Stimulated activated CD8-positive, alpha-beta memory T cell treated with anti-CD3 and anti-CD28 coated beads, Interleukin-4, amount 100 ng/mL, for 24 hours (primary cell): Measurements from ENCODE around the gene PLXND1.
"Not testable (repeated sequence)": the region's sequence is repeated elsewhere in the genome, so short reads cannot be mapped to it uniquely, and the experiment has no call there.

Experiments
- DNase-seq: peaks from one replicate; pipeline ENCODE4 v3.0.0-alpha.2; 2020; ENCODE audit warnings: low read depth

The PLXND1 gene

DNA sequence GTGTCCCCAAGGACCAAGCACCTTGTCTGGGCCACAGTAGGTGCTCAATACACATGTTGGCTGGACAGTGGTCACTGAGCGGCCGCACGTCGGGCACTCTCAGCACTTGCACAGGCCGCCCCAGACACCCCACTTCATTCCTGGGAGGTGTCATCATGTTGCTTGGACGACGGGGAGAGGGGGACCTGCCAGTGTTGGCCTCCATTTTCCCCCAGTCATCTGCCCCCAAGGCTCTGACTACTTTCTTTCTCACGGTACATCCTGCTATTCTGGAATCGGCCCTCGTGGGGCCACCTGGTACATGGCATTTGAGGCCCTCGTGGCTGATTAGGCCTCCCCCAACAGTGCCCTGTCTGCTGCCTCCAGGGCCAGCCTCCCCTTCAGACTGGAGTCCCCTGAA lies 79.2 kb downstream of the PLXND1 start:
- DNase-seq: no peak

DNA sequence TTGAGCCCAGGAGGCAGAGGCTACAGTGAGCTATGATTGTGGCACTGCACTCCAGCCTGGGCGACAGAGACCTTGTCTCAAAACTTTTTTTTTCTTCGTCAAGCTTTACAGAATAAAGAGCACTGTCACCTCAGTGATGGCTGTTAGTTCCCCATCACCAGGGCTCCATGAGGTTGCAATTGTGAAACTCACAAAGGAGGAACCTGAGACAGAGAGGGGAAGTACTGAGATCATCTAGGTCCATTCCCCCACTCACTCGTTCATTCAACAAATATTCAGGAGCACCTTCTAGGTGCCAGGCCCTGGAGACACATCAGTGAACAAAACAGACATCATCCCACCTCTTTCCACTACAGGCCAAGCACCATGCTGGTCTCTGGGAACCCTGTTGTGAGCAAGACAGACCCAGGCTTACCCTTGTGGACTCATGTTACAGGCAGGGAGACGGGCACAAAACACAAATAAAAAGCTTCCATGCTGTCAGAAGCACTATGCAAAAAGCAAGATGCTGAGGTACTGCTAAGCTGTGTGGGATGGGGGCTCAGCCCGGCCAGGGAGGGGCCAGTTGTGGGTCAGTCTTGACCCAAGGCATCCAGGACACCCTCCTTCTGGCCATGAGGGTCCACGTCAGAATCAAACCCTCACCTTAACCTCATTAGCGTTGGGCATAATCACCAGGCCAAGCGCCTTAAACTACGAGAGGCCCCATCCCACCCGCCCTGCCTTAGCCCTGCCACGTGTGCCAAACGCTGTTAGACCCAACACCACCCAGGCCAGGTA lies 80.2 kb downstream of the PLXND1 start:
- DNase-seq: no peak

DNA sequence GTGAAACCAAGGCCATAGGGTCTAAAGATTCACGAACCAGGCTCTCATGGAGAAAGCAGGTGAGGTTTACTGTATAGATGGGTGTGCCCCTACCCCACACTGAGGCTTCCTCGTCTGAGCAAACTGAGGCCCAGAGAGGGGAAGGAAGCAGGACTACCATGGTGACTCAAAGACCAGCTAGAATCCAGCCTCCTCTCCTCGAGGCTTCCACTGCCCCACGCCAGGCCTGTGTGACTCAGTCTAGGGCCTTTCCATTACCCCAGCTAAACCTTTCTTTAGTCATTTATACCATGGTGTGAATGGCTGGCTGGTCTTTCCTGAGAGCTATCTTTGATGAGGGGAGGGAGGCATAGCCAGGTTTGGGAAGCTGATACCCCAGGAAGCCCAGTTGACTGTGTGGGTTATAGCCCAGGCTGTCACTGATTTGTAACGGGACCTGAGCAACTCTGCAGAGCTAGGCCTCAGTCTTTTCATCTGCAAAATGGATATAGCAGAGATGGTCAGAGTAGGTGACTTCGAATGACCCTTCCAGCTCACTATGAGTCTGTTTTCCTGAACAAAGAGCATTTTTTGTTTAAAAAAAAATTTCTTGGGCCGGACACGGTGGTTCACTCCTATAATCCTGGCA lies 81.0 kb downstream of the PLXND1 start:
- DNase-seq: no peak

DNA sequence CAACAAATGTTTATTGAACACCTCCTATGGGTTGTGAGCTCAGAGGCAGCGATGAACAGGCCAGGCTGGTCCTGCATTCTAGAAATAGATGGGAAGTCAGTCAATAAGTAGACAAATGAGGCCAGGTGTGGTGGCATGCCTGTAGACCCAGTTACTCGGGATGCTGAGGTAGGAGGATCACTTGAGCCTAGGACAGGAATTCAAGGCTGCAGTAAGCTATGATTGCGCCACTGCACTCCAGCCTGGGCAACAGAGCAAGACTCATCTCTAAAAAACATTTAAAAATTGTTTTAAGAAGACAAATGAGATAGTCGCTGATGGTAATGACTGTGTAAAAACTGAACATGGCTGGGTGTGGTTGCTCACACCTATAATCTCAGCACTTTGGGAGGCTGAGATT lies 82.4 kb downstream of the PLXND1 start:
- DNase-seq: no peak

DNA sequence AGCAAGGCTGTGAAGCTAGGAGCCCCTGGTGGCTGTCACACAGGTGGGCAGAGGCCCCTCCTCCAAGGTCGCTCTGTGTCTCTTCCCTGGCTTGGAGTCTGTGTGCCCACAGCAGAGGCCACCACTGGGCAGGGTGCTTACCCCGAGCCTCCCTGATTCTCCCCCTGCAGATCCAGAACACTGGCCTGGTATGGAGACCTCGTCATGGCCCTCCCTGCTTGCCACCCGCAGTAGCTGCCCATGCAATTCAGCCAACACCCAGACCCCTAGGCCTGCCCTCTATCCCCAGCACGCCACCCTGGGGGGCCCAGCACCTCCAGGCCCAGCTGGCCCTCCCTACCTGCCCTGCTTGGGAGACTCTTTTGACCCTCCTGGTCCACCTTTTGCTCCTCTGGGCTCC lies 83.5 kb downstream of the PLXND1 start:
- no peak for DNase-seq

DNA sequence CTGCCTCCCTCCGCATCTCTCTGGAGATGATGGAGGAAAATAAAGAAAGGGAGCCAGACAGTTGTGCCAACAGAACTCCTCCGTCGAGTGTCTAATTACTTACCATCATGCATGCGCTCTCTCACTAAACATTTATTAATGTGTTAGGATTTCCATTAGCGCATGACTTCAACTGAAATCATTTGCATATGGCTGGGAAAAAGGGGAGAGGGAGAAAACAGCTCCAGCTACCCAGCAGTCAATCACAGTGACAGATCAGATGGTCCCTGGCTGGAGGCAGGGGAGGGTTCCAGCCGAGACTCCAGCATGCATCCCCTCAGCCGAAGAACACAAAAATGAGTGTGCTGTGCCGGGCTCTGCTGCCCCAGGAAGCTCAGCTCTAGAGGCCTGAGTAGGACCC lies 84.9 kb downstream of the PLXND1 start:
- no peak for DNase-seq

DNA sequence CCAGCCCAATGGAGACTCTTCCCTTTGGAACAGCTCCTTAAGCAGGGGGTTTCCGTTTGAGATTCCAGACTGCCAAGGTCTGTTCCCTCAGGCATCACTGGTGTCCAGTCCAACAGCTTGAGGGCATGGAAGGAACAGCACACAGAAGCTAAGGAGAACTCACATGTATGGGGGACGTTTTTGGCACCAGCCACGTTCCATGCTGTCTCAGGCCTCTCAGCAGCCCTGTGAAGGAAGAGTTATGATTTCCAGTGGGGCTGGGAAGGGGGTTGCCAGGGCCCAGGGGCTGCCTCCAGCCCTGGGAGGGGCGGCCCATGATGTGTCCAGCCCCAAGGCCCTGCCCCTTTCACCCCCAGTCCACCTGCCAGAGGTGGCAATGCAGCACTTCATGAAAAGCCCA lies 85.5 kb downstream of the PLXND1 start:
- DNase-seq: no peak

DNA sequence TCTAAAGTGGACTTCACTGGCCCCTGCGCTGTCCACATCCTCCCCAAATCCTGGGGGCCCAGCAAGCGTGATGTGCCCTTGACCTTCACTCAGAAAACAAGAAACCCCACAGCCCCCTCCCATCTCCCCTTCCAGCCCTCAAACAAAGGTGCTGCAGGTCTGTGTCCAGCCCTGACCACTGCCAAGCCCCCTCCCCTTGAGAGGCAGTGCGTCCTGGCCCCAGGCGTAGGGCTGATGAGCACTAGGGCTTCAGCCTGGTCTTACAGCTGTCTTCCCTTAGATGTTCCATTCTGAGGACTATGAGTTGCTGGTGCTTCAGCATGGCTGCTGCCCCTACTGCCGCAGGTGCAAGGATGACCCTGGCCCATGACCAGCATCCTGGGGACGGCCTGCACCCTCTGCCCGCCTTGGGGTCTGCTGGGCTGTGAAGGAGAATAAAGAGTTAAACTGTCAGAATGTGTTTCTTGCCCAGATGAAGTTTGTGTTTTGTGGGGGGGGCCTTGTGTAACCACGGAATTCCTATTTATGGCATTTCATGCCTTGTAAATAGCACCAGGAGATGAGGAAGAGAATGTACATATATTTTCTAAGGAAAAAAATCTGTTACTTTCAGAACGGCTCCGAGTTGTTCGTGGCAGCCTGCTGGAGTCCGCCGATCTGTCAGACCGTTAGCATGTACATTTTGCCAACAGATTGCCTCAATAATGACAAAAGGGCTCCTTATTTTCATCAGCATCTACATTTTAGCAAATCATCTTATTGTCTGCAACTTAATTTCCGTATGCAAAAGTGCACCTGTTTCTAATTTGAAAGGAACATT lies 86.4 kb downstream of the PLXND1 start:
- DNase-seq: no peak

DNA sequence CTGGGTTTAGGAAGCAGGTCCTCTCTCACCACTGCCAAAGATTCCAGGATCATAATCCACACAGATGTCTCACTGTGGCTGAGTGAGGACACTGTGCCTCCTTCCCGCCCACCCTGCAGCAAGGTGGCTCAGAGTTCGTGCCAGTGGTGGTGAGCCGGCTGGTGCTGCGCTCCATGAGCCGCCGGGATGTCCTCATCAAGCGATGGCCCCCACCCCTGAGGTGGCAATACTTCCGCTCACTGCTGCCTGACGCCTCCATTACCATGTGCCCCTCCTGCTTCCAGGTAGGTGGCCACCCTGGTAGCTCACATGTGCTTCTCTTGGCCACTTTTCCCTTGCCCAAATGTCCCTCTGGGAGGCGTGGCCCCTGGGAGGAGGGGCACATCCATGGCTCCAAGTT lies 87.0 kb downstream of the PLXND1 start:
- no peak for DNase-seq

DNA sequence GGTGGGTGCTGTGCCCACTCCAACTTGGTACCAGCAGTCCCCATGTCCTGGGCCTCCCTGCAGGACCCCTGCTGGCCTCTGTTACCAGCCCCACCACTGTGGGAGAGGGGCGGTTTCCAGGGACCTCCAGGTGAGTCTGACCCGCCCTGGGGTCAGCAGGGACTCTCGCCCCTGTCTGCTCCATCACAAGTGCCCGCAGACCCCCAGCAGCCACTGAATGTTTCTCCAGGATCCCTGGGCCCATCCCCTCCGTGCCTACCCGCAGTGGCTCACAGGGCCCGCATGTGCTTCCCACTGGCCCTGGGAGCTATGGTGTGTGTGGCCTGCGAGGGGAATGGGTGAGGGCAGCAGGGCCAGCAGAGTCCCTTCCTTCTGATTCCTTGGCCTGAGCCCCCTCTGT lies 87.9 kb downstream of the PLXND1 start:
- no peak for DNase-seq

DNA sequence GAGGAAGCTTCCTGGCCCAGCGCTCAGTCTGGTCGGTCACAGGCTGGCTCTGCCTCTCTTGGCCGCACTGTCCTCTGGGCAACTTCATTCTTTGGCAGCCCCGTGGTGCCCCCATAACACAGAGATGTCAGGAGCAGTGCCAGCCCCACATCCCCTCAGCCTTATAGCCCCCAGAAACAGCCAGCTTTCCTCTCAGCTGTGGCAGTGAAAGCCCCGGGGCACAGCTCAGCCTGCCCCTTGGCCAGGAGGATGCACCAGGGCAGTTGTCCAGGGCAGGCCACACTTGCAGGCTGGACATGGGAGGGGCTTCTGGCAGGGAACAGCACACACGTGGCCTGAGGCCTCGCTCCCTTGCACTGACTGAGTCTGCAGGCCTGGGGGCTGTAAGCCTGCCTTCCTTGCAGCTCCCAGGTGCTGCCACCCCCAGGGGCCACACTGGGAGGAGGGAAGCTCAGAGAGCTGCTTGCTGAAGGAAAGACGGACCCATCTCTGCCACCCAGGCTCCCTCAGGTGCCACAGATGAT lies 88.4 kb downstream of the PLXND1 start:
- no peak for DNase-seq

DNA sequence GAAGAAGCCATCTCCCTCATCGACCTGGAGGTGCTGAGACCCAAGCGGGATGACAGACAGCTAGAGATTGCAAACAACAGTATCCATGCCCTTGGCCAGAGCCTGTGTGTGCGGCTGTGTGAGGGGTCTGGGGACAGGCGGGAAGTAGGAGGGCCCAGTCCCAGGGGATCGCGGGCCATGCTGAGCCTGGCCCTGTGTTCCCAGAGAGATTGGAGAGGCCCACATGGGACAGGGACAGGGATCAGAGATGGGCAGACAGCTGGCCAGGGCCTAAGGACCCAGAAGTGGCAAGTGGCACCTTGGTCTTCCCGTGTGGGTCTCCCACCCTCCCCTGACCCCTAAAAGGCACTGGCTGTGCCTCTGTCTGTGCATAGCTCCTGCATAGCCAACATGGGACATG lies 89.0 kb downstream of the PLXND1 start:
- DNase-seq: no peak

DNA sequence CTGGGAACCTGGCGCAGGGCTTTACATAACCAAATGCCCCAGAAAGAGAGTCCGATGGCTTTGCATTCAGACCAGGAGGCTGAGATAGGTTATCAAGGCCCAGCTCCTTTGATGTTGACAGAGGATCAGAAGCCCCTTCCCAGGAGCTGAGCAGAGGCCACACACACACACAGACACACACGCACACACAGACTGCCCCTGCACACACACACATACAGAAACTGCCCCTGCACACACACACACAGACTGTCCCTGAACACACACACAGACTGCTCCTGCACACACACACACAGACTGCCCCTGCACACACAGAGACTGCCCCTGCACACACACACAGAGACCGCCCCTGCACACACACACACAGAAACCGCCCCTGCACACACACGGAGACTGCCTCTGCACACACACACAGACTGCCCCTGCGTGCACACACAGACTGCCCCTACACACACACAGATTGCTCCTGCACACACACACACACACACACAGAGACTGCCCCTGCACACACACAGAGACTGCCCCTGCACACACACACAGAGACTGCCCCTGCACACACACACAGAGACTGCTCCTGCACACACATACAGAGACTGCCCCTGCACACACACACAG lies 90.5 kb downstream of the PLXND1 start:
- not testable (repeated sequence) for DNase-seq

DNA sequence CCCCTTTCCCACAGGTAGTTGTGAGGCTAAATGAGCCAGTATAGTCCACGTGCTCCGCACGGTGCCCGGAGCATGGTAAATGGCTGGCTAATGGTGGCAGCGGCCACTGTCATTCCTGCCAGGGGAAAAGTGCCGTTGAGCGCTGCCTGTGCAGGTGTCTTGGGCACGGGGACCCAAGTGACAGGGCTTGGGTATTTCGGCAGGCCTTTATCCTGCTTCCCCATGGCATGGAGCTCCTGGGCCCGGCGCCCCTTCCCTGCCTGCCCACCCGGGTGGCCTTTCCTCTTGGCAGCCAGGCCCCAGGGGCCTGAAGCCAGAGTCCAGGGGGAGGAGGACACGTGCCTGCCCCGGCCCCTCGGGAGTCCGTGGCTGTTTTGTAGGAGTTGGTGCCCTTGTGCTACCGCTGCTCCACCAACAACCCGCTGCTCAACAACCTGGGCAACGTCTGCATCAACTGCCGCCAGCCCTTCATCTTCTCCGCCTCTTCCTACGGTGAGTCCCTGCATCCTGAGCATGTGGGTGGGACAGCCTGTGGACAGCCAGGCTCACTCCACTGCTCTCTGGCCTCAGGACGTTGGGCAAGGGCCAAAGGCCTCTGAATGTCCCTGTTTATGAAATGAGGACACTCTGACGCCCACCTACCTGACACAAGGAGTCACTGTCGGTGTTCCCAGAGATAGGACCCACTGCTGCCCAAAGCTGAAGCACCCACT lies 91.2 kb downstream of the PLXND1 start:
- not testable (repeated sequence) for DNase-seq

DNA sequence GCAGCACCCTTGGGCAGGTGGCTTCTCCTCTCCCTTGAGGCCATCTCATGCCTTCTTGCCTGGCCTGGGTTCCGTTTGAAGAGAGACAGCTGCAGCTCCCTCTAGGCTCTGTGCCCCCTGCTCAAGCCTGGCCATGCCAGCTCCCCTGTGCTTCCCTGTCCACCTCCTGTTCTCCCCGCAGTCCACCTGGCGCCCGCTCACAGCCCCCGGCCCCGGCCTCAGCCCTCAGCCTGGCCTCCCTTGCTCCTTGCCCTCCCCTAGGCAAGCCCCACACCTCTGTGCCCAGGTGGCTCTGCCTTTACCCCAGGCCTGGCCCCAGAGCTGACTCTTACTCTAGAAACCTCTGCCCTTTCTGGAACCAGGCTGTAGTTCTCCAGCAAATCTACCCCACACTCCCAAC lies 91.9 kb downstream of the PLXND1 start:
- DNase-seq: no peak

DNA sequence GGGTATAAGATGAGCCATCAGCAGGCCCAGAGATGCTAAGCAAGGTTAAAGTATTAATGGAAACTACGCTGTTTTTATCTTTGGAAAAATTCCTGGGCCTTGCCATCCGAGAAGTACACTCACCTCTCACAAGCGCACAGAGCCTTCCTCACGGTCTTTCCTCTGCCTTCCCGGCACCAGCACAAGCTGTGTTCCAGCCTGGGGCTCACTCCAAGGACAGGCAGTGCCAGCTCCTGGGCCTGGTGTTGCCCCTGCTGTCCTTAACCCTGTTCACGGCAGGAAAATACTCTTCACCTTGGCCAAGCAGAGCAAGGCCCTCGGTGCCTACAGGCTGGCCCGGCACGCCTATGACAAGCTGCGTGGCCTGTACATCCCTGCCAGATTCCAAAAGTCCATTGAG lies 92.4 kb downstream of the PLXND1 start:
- no peak for DNase-seq

DNA sequence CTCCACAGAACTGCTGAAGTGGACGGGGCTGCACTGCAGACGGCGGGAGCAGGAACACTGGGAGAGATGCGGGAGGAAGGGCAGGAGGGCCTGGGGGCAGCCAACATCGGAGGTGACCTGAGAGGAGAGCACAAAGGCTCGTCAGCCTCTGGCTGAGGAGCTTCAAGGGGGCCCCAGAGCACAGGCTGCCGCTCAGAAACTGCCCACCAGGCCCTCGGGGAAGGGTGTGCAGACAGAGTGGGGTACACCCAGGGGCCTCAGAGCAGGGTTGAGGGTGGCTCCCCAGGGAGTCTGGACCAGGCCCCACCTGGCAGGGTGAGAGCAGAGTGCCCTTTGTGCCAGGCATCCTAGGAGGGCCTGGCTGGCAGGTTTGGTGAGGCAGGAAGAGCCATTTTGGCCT lies 92.8 kb downstream of the PLXND1 start:
- no peak for DNase-seq

DNA sequence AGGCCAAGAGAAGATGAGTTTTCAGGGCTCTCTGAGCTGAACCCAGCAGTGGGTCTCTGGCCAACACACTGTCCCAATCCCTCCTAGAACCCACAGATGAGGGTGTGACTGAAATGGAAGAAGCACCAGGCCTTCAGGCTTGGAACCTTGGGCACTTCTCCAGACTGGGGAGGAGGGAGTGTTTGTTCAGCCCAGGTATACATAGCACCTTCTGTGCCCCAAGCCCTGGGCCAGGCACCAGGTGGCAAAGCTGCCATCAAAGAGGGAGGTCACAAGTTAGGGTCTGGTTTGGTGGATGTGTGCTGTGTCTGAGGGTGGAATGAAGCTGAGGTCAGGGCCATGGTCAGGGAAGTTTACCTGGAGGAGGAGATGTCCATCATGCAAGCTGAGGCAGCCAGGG lies 93.9 kb downstream of the PLXND1 start:
- DNase-seq: no peak

DNA sequence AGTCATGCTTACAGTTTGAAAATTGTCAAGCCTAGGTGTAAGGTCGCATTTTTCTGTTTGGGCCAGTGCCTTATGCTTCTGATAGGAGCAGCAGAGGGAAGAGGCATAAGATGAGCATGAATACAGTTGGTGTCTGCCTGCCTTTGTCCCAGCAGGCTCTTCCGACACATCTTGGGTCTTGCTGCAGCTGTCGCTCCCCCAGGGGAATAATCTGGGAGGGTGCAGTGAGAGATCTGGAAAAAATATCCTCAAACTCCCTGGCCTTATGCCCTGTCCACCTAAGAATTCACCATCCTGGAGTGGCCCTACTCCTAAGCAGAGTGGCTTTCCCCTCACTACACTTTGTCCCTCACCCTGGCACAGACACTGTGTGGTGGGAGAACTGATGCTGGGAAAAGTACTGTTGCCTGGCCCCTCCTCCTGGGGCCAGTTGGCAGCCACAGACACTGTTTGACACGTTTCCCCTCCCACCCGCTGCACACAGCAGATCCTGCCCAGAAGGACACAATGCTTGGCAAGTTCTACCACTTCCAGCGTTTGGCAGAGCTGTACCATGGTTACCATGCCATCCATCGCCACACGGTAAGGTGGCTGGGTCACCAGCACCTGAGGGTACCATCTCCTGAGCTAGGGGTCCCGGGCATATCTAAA lies 99.2 kb downstream of the PLXND1 start:
- DNase-seq: no peak

DNA sequence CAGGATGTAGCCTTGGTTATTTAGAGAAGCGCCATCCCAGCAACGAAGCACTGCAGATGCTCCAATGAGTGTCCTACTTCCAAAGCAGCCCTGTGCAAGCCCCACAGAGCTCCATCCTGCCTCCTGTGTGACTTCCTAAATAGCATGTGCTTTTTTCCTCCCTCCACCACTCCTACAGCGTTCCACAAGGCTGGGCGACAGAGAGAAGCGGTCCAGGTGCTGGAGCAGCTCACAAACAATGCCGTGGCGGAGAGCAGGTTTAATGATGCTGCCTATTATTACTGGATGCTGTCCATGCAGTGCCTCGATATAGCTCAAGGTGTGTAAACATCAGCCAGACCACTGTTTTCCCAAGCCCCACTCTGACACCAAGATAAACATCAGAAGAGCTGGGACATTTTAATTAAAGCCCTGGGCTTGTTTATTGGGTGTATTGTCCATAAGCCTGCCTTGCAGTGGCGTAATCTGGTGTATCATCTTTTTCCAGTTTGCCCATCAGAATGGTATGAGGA lies 100.2 kb downstream of the PLXND1 start:
- no peak for DNase-seq

DNA sequence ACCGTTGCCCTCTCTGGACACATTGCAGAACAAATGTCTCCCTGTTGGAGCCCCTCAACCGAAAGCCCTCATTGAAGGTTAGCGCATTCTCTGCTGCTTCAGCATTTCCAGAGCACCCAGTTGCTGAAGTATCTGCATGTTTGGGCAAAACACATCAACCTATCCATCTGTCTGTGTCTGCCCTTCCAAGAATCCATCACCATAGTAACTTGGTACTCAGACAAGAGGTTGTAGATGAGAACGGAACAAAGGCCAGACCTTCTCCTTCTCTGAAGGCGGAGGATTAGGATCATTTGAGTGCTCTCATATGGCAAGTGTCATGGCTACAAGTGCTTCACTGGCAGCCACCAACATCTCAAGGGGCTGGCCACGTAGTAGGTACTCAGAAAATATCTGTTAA lies 101.1 kb downstream of the PLXND1 start:
- DNase-seq: no peak
